ENCODE data around the gene OTX1.

The OTX1 gene

DNA sequence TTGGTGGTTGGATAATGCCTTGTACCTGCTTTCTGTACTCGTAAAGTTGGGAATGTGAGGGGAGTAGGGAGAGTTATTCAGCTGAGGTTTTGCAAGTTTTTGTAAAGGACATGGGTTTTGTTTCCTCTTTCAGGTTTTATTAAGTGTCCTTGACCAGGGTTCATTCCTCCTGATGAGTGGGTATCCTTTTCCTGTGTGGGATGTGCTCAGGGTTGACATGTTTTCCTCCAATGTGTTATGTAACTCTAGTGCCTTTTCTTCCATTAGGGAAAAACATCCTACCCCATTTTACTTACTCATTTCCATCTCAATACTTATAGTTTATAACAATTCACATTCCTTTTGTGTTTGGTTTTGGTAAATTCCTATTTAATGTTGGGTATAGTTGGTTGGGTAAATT is 48.4 kb downstream of the OTX1 start:
- in situ Hi-C loops (cut with HindIII; ENCODE audit: low pct_ligation_motif_present, low sequenced_read_pairs), result no loop called here
- no peaks in the 10 kb centered on the region for H3K36me3 ChIP-seq (replicated peaks)
- H3K27me3 ChIP-seq (replicated peaks), result no peaks in the 10 kb centered on the region
- no peak overlapping the region for H3K27ac ChIP-seq
- TF ChIP-seq, protein P1, sequence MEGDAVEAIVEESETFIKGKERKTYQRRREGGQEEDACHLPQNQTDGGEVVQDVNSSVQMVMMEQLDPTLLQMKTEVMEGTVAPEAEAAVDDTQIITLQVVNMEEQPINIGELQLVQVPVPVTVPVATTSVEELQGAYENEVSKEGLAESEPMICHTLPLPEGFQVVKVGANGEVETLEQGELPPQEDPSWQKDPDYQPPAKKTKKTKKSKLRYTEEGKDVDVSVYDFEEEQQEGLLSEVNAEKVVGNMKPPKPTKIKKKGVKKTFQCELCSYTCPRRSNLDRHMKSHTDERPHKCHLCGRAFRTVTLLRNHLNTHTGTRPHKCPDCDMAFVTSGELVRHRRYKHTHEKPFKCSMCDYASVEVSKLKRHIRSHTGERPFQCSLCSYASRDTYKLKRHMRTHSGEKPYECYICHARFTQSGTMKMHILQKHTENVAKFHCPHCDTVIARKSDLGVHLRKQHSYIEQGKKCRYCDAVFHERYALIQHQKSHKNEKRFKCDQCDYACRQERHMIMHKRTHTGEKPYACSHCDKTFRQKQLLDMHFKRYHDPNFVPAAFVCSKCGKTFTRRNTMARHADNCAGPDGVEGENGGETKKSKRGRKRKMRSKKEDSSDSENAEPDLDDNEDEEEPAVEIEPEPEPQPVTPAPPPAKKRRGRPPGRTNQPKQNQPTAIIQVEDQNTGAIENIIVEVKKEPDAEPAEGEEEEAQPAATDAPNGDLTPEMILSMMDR (IDR thresholded peaks at IDR 0.05; ENCODE audit: low read depth, low read length, missing control alignments), result no peak
- DNase-seq, result no peak
- H3K4me3 ChIP-seq (ENCODE audit: low read depth, low read length), result no peak overlapping the region

DNA sequence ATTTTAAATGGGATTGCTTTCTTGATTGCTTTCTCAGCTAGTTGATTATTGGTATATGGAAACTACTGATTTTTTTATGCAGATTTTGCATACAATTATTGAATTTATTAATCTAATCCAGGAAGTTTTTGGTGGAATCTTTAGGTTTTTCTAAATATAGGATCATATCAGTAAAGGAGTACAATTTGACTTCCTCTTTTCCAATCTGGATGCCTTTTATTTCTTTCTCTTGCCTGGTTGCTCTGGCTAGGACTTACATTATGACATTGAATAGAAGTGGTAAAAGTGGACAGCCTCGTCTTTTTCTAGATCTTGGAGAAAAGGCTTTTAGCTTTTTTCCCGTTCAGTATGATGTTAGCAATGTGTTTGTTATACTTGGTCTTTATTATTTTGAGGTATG is 51.3 kb downstream of the OTX1 start:
- Histone ChIP-seq H3K4me3 (ENCODE audit: low read depth, low read length) (no peak overlapping the region), H3K27me3 (replicated peaks) (no peaks in the 10 kb centered on the region), H3K36me3 (replicated peaks) (no peaks in the 10 kb centered on the region), H3K27ac (no peak overlapping the region)
- TF ChIP-seq, protein P1 (IDR thresholded peaks at IDR 0.05; ENCODE audit: low read depth, low read length, missing control alignments), result no peak
- no peak for DNase-seq
- in situ Hi-C loops (cut with HindIII; ENCODE audit: low pct_ligation_motif_present, low sequenced_read_pairs), result no loop called here

DNA sequence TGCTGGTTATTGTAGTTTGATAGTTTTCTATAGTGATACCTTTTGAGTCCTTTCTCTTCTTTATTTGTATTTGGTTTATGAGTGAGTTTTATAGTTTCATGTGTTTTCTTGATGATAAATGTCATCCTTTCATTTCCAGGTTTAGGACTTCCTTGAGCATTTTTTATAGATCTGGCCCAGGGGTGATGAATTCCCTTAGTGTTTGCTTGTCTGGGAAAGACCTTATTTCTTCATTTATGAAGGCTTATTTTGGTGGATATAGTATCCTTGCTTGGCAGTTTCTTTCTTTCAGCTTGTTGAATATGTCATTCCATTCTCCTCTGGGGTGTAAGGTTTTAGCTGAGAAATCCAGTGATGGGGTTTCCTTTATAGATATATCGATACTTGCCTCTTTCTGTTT is 53.9 kb downstream of the OTX1 start:
- Histone ChIP-seq H3K27me3 (replicated peaks) (no peaks in the 10 kb centered on the region), H3K36me3 (replicated peaks) (no peaks in the 10 kb centered on the region), H3K4me3 (ENCODE audit: low read depth, low read length) (no peak overlapping the region), H3K27ac (no peak overlapping the region)
- DNase-seq, result no peak
- TF ChIP-seq, protein P1 (IDR thresholded peaks at IDR 0.05; ENCODE audit: low read depth, low read length, missing control alignments), result no peak
- in situ Hi-C loops (cut with HindIII; ENCODE audit: low pct_ligation_motif_present, low sequenced_read_pairs), result no loop called here
